IPS-18c (cell line): Measurements from ENCODE around the gene HTR3C.
"Not testable (repeated sequence)": the region's sequence is repeated elsewhere in the genome, so short reads cannot be mapped to it uniquely, and the experiment has no call there.

Experiments used
- H3K4me3 ChIP-seq: 2 replicates; pipeline ENCODE4 v1.7.0; 2013; ENCODE audit warnings: low read depth, mild to moderate bottlenecking, low read length, moderate library complexity; ENCODE audit not compliant: insufficient read depth
- H3K9me3 ChIP-seq: one replicate; pipeline ENCODE4 v1.6.1; 2013; ENCODE audit warnings: mild to moderate bottlenecking, low read length, moderate library complexity; ENCODE audit not compliant: control insufficient read depth, insufficient read depth

The HTR3C gene

GRCh38 chr3:184052767-184053166 lies at the start of gene HTR3C:
Gene HTR3C, plus strand, starts transcription at chr3:184053047. Its CDS starts 34 bp downstream, at chr3:184053081.
- H3K9me3 ChIP-seq: no peaks in the 10 kb centered on the region
- no peak within 1 kb of the TSS for H3K4me3 ChIP-seq

- Histone ChIP-seq H3K9me3 (no peaks in the 10 kb centered on the region), H3K4me3 (no peak overlapping the region)
Observed at GRCh38 chr3:184003187-184003967, 49.5 kb upstream of the HTR3C start.

- no peaks in the 10 kb centered on the region for H3K9me3 ChIP-seq
- no peak overlapping the region for H3K4me3 ChIP-seq
Observed at GRCh38 chr3:184004476-184004875, 48.4 kb upstream of the HTR3C start.

- Histone ChIP-seq H3K9me3 (no peaks in the 10 kb centered on the region), H3K4me3 (no peak overlapping the region)
Observed at GRCh38 chr3:184005941-184006507, 46.8 kb upstream of the HTR3C start.

- not testable (repeated sequence) for H3K4me3 ChIP-seq, H3K9me3 ChIP-seq
Observed at GRCh38 chr3:184007143-184007813, 45.6 kb upstream of the HTR3C start.

- H3K4me3 ChIP-seq: no peak overlapping the region
- no peaks in the 10 kb centered on the region for H3K9me3 ChIP-seq
Observed at GRCh38 chr3:184008161-184008560, 44.7 kb upstream of the HTR3C start.

GRCh38 chr3:184011230-184011876 lies 41.5 kb upstream of the HTR3C start:
- Histone ChIP-seq H3K4me3 (no peak overlapping the region), H3K9me3 (no peaks in the 10 kb centered on the region)

- no peaks in the 10 kb centered on the region for H3K9me3 ChIP-seq
- no peak overlapping the region for H3K4me3 ChIP-seq
Observed at GRCh38 chr3:184011937-184012889, 40.6 kb upstream of the HTR3C start.

- Histone ChIP-seq H3K4me3 (no peak overlapping the region), H3K9me3 (no peaks in the 10 kb centered on the region)
Observed at GRCh38 chr3:184015381-184016019, 37.3 kb upstream of the HTR3C start.

GRCh38 chr3:184016169-184016570 lies 36.7 kb upstream of the HTR3C start:
- no peak overlapping the region for H3K4me3 ChIP-seq

GRCh38 chr3:184016811-184017671 lies 35.8 kb upstream of the HTR3C start:
- no peaks in the 10 kb centered on the region for H3K9me3 ChIP-seq
- peak overlapping the region; percentile 100 for H3K4me3 ChIP-seq

More at GRCh38 chr3:184016169-184016570, 36.7 kb upstream of the HTR3C start:
- H3K9me3 ChIP-seq: no peaks in the 10 kb centered on the region

- Histone ChIP-seq H3K9me3 (no peaks in the 10 kb centered on the region), H3K4me3 (peak within 1 kb of the TSS; percentile 100)
Observed at GRCh38 chr3:184017672-184018423, 35.0 kb upstream of the HTR3C start, which contains the start of gene ABCC5. Gene ABCC5, minus strand, starts transcription at chr3:184017884. Its CDS starts 3,492 bp downstream, at chr3:184014392.

- H3K4me3 ChIP-seq: peak overlapping the region; percentile 100
- H3K9me3 ChIP-seq: no peaks in the 10 kb centered on the region
Observed at GRCh38 chr3:184018424-184018973, 34.3 kb upstream of the HTR3C start.

- Histone ChIP-seq H3K9me3 (no peaks in the 10 kb centered on the region), H3K4me3 (no peak overlapping the region)
Observed at GRCh38 chr3:184022323-184022722, 30.5 kb upstream of the HTR3C start.
